ENCODE results near the gene MAST1.
A peak's percentile ranks its signal among the peaks of the same experiment; 100 is the strongest.

MAST1 gene

DNA sequence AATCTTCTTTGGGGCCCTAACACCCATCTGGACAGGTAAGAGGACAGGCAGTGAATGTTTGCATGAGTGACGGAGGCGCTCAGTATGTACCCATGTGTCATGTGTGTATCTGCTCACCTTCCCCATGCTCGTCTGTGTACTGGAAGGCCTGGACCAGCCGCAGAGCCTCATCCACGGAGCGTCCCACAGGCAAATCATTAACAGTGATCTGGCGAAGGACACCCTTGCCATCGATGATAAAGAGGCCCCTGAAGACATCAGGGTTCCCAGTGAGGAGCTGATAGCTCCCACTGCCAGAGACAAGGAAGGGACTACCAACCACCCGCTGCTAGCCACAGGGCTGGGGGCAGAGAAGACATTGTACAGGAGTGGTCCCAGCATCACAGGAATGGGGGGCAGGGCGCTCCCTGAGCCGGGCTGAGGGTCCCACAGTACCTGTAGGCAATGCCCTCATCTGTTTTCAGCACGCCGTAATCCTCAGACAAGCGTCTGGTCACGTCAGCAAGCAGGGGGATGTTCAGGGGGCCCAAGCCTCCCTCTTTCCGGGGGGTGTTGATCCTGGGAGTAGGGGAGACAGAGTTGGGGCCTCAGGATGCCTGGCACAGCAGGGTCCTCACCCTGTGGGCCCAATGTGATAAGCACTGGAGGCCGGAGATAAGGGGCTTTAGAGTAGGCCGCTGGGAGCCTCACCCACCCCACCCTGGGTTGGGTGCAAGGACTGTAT, 38.4 kb upstream of the MAST1 start:
- Histone ChIP-seq H3K27me3 (no peaks in the 10 kb centered on the region), H3K27ac (peak overlapping the region in 1 of 11 experiments; percentile 36; a peak in 1 of 22 replicates), H3K9me3 (replicated peaks in 1 of 11) (no peaks in the 10 kb centered on the region), H4K20me1 (peaks cover 0 to 31% (median 8%) of the 10 kb centered on the region in 11 experiments; a peak in 8 of 22 replicates), H3K4me2 (peak overlapping the region; percentile 88 to 98 (median 96)), H3K4me1 (peaks cover 33 to 56% (median 46%) of the 10 kb centered on the region in 10 experiments), H3K36me3 (peaks cover 18 to 39% (median 29%) of the 10 kb centered on the region in 11 experiments; a peak in 21 of 22 replicates), H3K4me3 (peak overlapping the region; percentile 74 to 91 (median 84); a peak in 14 of 20 replicates), H3K9ac (peak overlapping the region in 8 of 11 experiments; percentile 82 to 94 (median 86); a peak in 16 of 22 replicates)
- TF ChIP-seq Cebpa-rat (IDR thresholded peaks at IDR 0.05): no peak

DNA sequence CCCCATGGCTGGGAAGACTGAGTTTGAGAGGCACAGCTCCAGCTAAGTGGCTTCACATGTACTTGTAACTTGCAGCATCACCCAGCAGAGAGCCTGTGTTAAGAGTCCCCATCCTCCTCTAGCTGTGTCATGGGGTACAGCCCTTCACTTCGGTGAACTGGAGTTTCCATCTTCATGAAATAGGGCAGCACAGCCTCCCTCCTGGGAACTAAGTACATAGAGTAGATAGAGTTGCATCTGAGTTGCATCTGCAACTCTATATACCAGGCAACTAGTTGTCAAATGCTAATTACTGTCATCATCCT, 37.9 kb upstream of the MAST1 start:
- Histone ChIP-seq H3K4me2 (peak overlapping the region; percentile 88 to 98 (median 96)), H3K4me3 (peak overlapping the region; percentile 74 to 91 (median 84)), H3K4me1 (peaks cover 31 to 57% (median 44%) of the 10 kb centered on the region in 10 experiments), H3K9ac (peak overlapping the region; percentile 80 to 94 (median 85); a peak in 20 of 22 replicates), H3K27me3 (no peaks in the 10 kb centered on the region), H3K36me3 (peaks cover 18 to 39% (median 29%) of the 10 kb centered on the region in 11 experiments; a peak in 21 of 22 replicates), H3K9me3 (replicated peaks in 1 of 11) (no peaks in the 10 kb centered on the region), H4K20me1 (peaks cover 0 to 31% (median 8%) of the 10 kb centered on the region in 11 experiments; a peak in 8 of 22 replicates), H3K27ac (peak overlapping the region in 3 of 11 experiments; percentile 86 to 90 (median 88); a peak in 5 of 22 replicates)
- TF ChIP-seq Cebpa-rat (IDR thresholded peaks at IDR 0.05): no peak

- Histone ChIP-seq H4K20me1 (peaks cover 0 to 27% (median 8%) of the 10 kb centered on the region in 11 experiments; a peak in 8 of 22 replicates), H3K27ac (peak overlapping the region; percentile 41 to 90 (median 79); a peak in 21 of 22 replicates), H3K4me1 (peaks cover 25 to 57% (median 43%) of the 10 kb centered on the region in 10 experiments), H3K4me3 (peak overlapping the region; percentile 74 to 91 (median 84)), H3K4me2 (peak overlapping the region; percentile 88 to 98 (median 96)), H3K9ac (peak overlapping the region; percentile 80 to 94 (median 85)), H3K36me3 (peaks cover 18 to 39% (median 29%) of the 10 kb centered on the region in 11 experiments; a peak in 21 of 22 replicates), H3K9me3 (replicated peaks in 1 of 11) (no peaks in the 10 kb centered on the region), H3K27me3 (no peaks in the 10 kb centered on the region)
- TF ChIP-seq Cebpa-rat (IDR thresholded peaks at IDR 0.05): no peak
Observed at GRCh38 chr19:12800923-12801465, 37.3 kb upstream of the MAST1 start.

GRCh38 chr19:12801466-12802266, 36.6 kb upstream of the MAST1 start, which contains the start of the genes PRDX2 and THSD8:
Gene PRDX2 (minus strand): TSS chr19:12801800. CDS start chr19:12801261, 539 bp downstream.
Gene THSD8 (plus strand): TSS chr19:12802069. CDS start chr19:12802072, 3 bp downstream.
- Histone ChIP-seq H3K27ac (peak within 1 kb of the TSS; percentile 41 to 90 (median 79); a peak in 21 of 22 replicates), H3K4me2 (peak within 1 kb of the TSS; percentile 88 to 98 (median 96))

GRCh38 chr19:12802267-12803106, 35.8 kb upstream of the MAST1 start:
- Histone ChIP-seq H3K27me3 (no peaks in the 10 kb centered on the region), H4K20me1 (peaks cover 0 to 19% (median 8%) of the 10 kb centered on the region in 11 experiments; a peak in 7 of 22 replicates), H3K4me3 (peak overlapping the region; percentile 74 to 91 (median 84)), H3K9me3 (replicated peaks in 1 of 11) (no peaks in the 10 kb centered on the region), H3K4me1 (peaks cover 29 to 65% (median 51%) of the 10 kb centered on the region in 10 experiments), H3K27ac (peak overlapping the region in 6 of 11 experiments; percentile 78 to 90 (median 82); a peak in 8 of 22 replicates), H3K4me2 (peak overlapping the region; percentile 88 to 98 (median 96)), H3K9ac (peak overlapping the region; percentile 80 to 94 (median 85); a peak in 21 of 22 replicates), H3K36me3 (peaks cover 18 to 33% (median 25%) of the 10 kb centered on the region in 11 experiments; a peak in 21 of 22 replicates)
- TF ChIP-seq Cebpa-rat (IDR thresholded peaks at IDR 0.05): no peak

More at GRCh38 chr19:12801466-12802266, 36.6 kb upstream of the MAST1 start, which contains the start of the genes PRDX2 and THSD8:
- Histone ChIP-seq H3K27me3 (no peaks in the 10 kb centered on the region), H3K4me3 (peak within 1 kb of the TSS; percentile 74 to 91 (median 84)), H3K36me3 (peaks cover 18 to 39% (median 29%) of the 10 kb centered on the region in 11 experiments; a peak in 21 of 22 replicates), H4K20me1 (peaks cover 0 to 26% (median 8%) of the 10 kb centered on the region in 11 experiments; a peak in 8 of 22 replicates), H3K9ac (peak within 1 kb of the TSS; percentile 80 to 94 (median 85)), H3K4me1 (peaks cover 21 to 56% (median 42%) of the 10 kb centered on the region in 10 experiments), H3K9me3 (replicated peaks in 1 of 11) (no peaks in the 10 kb centered on the region)
- TF ChIP-seq Cebpa-rat (IDR thresholded peaks at IDR 0.05): no peak

GRCh38 chr19:12804051-12804450, 34.3 kb upstream of the MAST1 start:
- Histone ChIP-seq H3K4me2 (no peak overlapping the region), H3K27me3 (no peaks in the 10 kb centered on the region), H3K27ac (no peak overlapping the region), H3K9me3 (replicated peaks in 1 of 11) (no peaks in the 10 kb centered on the region), H3K9ac (peak overlapping the region in 1 of 11 experiments; percentile 24; a peak in 1 of 22 replicates), H4K20me1 (peaks cover 0 to 19% (median 8%) of the 10 kb centered on the region in 11 experiments; a peak in 7 of 22 replicates), H3K4me1 (peaks cover 29 to 66% (median 52%) of the 10 kb centered on the region in 10 experiments), H3K4me3 (no peak overlapping the region), H3K36me3 (peaks cover 13 to 33% (median 27%) of the 10 kb centered on the region in 11 experiments)
- no peak for TF ChIP-seq Cebpa-rat (IDR thresholded peaks at IDR 0.05)

- no peak for TF ChIP-seq Cebpa-rat (IDR thresholded peaks at IDR 0.05)
- H3K27ac ChIP-seq: peak within 1 kb of the TSS; percentile 23 to 85 (median 76); a peak in 21 of 22 replicates
- peak within 1 kb of the TSS; percentile 93 to 99 (median 98) for H3K4me2 ChIP-seq
- H4K20me1 ChIP-seq: no peaks in the 10 kb centered on the region
- H3K36me3 ChIP-seq: peaks cover 0 to 43% (median 37%) of the 10 kb centered on the region in 11 experiments; a peak in 18 of 22 replicates
- H3K27me3 ChIP-seq: no peaks in the 10 kb centered on the region
- H3K4me3 ChIP-seq: peak within 1 kb of the TSS; percentile 60 to 83 (median 70)
- peak within 1 kb of the TSS; percentile 72 to 88 (median 85) for H3K9ac ChIP-seq
- H3K4me1 ChIP-seq: peaks cover 17 to 50% (median 37%) of the 10 kb centered on the region in 10 experiments
- H3K9me3 ChIP-seq (replicated peaks in 1 of 11): no peaks in the 10 kb centered on the region
Observed at GRCh38 chr19:12806242-12807081, 31.9 kb upstream of the MAST1 start, which contains the start of gene RNASEH2A. Gene RNASEH2A (plus strand): TSS chr19:12806584. CDS start chr19:12806674, 90 bp downstream.

Data from BLaER1 treated with 17β-estradiol and CSF1 and Interleukin-3, amounts not matched to agents 10 nM and 100 nM (cell line).